ENCODE data around the gene MAGOH. TPM values are rescaled to one million over a fixed set of nuclear protein-coding genes. Genes with fewer than 3 reads are reported as not detected.
"Not testable (repeated sequence)": the region's sequence is repeated elsewhere in the genome, so short reads cannot be mapped to it uniquely, and the experiment has no call there.

Gene MAGOH
- total and polyA plus RNA-seq, 10 of the 15 experiments (the other 5 are each of a cell fraction or from before 2014, with no cell fraction given), result 62.6 to 261 (median 89.8) TPM

- BruUV-seq (replicated peaks); RAD21 ChIA-PET (ENCODE audit: unreplicated experiment); H2AFZ ChIP-seq (ENCODE audit: control insufficient read depth, low read depth, low read length); intact Hi-C loops (cut with micrococcal nuclease; ENCODE audit: unreplicated experiment); H3K79me2 ChIP-seq (ENCODE audit: control insufficient read depth, insufficient read depth, low read length); in situ Hi-C loops (cut with MboI); SMC1A ChIA-PET (ENCODE audit: uncharacterized antibody, unreplicated experiment); H3K4me1 ChIP-seq (ENCODE audit: control insufficient read depth, insufficient read depth, low read length); POLR2A ChIA-PET; FAIRE-seq; H3K9ac ChIP-seq (ENCODE audit: control insufficient read depth, insufficient read depth, low read length); H3K4me3 ChIP-seq; ATAC-seq; H3K4me2 ChIP-seq (ENCODE audit: control insufficient read depth, insufficient read depth); H4K20me1 ChIP-seq (ENCODE audit: control insufficient read depth, insufficient read depth); H3K27ac ChIP-seq (ENCODE audit: control insufficient read depth, insufficient read depth); CTCF ChIA-PET; DNase-seq (ENCODE audit: low read depth, low spot score); H3K27me3 ChIP-seq (replicated peaks in 1 of 2; ENCODE audit: control insufficient read depth in 2 of 2, insufficient read depth in 2 of 2, low read length in 1 of 2): not testable (repeated sequence)
- Histone ChIP-seq H3K36me3 (ENCODE audit: control insufficient read depth in 2 of 2, insufficient read depth in 2 of 2, low read length in 1 of 2) (peaks cover 5 to 29% of the 10 kb centered on the region in 2 experiments), H3K9me3 (replicated peaks; ENCODE audit: control insufficient read depth, insufficient read depth, low read length) (peaks cover 16% of the 10 kb centered on the region; the same call in 2 of the 3 replicates)
- 85% methylated on average over 3 of the region's 3 CpGs for whole genome bisulfite sequencing (ENCODE audit: insufficient coverage, insufficient replicate concordance, low lambda C conversion rate, missing lambda C conversion rate)
- peak; percentile 89; the same call in 1 of the 2 replicates for TF ChIP-seq CBX5 (IDR thresholded peaks at IDR 0.05; ENCODE audit: low read depth)
Observed at GRCh38 chr1:53206083-53206685, 32.1 kb downstream of the MAGOH start.

- H2AFZ ChIP-seq (ENCODE audit: control insufficient read depth, low read depth, low read length); H4K20me1 ChIP-seq (ENCODE audit: control insufficient read depth, insufficient read depth); H3K27ac ChIP-seq (ENCODE audit: control insufficient read depth, insufficient read depth); H3K9ac ChIP-seq (ENCODE audit: control insufficient read depth, insufficient read depth, low read length); H3K4me3 ChIP-seq; BruUV-seq (replicated peaks); intact Hi-C loops (cut with micrococcal nuclease; ENCODE audit: unreplicated experiment); DNase-seq (ENCODE audit: low read depth, low spot score); CTCF ChIA-PET; H3K27me3 ChIP-seq (replicated peaks in 1 of 2; ENCODE audit: control insufficient read depth in 2 of 2, insufficient read depth in 2 of 2, low read length in 1 of 2); H3K4me1 ChIP-seq (ENCODE audit: control insufficient read depth, insufficient read depth, low read length); FAIRE-seq; ATAC-seq; in situ Hi-C loops (cut with MboI); H3K4me2 ChIP-seq (ENCODE audit: control insufficient read depth, insufficient read depth); POLR2A ChIA-PET; H3K79me2 ChIP-seq (ENCODE audit: control insufficient read depth, insufficient read depth, low read length); SMC1A ChIA-PET (ENCODE audit: uncharacterized antibody, unreplicated experiment); RAD21 ChIA-PET (ENCODE audit: unreplicated experiment): not testable (repeated sequence)
- Histone ChIP-seq H3K9me3 (replicated peaks; ENCODE audit: control insufficient read depth, insufficient read depth, low read length) (peaks cover 16% of the 10 kb centered on the region; the same call in 2 of the 3 replicates), H3K36me3 (ENCODE audit: control insufficient read depth in 2 of 2, insufficient read depth in 2 of 2, low read length in 1 of 2) (peaks cover 0 to 26% of the 10 kb centered on the region in 2 experiments)
- WGBS (ENCODE audit: insufficient coverage, insufficient replicate concordance, low lambda C conversion rate, missing lambda C conversion rate), result 100% methylated on average over 1 of the region's 1 CpG
Observed at GRCh38 chr1:53205496-53205895, 32.8 kb downstream of the MAGOH start.

Data from GM12878 (cell line).